C4-2B (cell line): ENCODE results near the gene ZNF576.

Experiments
- CTCF ChIP-seq: fragments of 450-650 bp; conservative IDR thresholded peaks from 2 replicates; pipeline ENCODE4 v1.5.1; 2017; ENCODE audit warnings: mild to moderate bottlenecking
- ZFX ChIP-seq: fragments of 450-650 bp; IDR thresholded peaks from 2 replicates; pipeline ENCODE4 v1.6.1; 2017

- no peak for TF ChIP-seq CTCF
- no peak for TF ChIP-seq ZFX
Observed at GRCh38 chr19:43594081-43594697, 2.2 kb upstream of the ZNF576 start.
